Osteocyte (in vitro differentiated cells): ENCODE measurements around the gene KRT7. TPM values are rescaled to one million over a fixed set of nuclear protein-coding genes. Genes with fewer than 3 reads are reported as not detected.

Source experiments
- DNase-seq: peaks from one replicate; pipeline ENCODE4 v3.0.0; 2021; ENCODE audit warnings: mixed read lengths; ENCODE audit not compliant: unreplicated experiment; ENCODE audit errors: extremely low spot score
- H3K27ac Mint-ChIP-seq: one replicate; pipeline ENCODE4 v1.8.0; 2021; ENCODE audit warnings: mild to moderate bottlenecking, mixed read lengths; ENCODE audit not compliant: unreplicated experiment
- H3K27me3 Mint-ChIP-seq: one replicate; pipeline ENCODE4 v1.8.0; 2021; ENCODE audit warnings: mixed read lengths; ENCODE audit not compliant: unreplicated experiment
- H3K36me3 Mint-ChIP-seq: one replicate; pipeline ENCODE4 v1.8.0; 2021; ENCODE audit warnings: mixed read lengths; ENCODE audit not compliant: unreplicated experiment
- H3K4me1 Mint-ChIP-seq: one replicate; pipeline ENCODE4 v1.8.0; 2021; ENCODE audit warnings: mixed read lengths; ENCODE audit not compliant: unreplicated experiment
- H3K4me3 Mint-ChIP-seq: one replicate; pipeline ENCODE4 v1.8.0; 2021; ENCODE audit warnings: mild to moderate bottlenecking, moderate library complexity, mixed read lengths; ENCODE audit not compliant: unreplicated experiment
- H3K9me3 Mint-ChIP-seq: one replicate; pipeline ENCODE4 v1.8.0; 2021; ENCODE audit warnings: mixed read lengths; ENCODE audit not compliant: unreplicated experiment
- CTCF ChIP-seq: fragments of 200-600 bp; sonication (generic); IDR thresholded peaks from 2 replicates; pipeline ENCODE4 v1.5.0; 2021; ENCODE audit warnings: antibody characterized with exemption, mild to moderate bottlenecking, moderate library complexity
- total RNA-seq: library from RNA; stranded (reverse); gene quantifications from 2 replicates; pipeline ENCODE4 v1.2.1, GENCODE V29; 2021

KRT7 gene
- total RNA-seq, 1 donor from 2014 or later: 168 TPM

GRCh38 chr12:52195065-52195730 is 37.8 kb upstream of the KRT7 start:
- DNase-seq: no peak
- Mint-ChIP-seq H3K27ac (peak overlapping the region; percentile 98), H3K9me3 (no peaks in the 10 kb centered on the region), H3K36me3 (no peaks in the 10 kb centered on the region), H3K4me1 (peaks cover 63% of the 10 kb centered on the region), H3K27me3 (no peaks in the 10 kb centered on the region), H3K4me3 (no peak overlapping the region)
- no peak for TF ChIP-seq CTCF

GRCh38 chr12:52197371-52198231 is 35.4 kb upstream of the KRT7 start:
- no peaks in the 10 kb centered on the region for H3K9me3 Mint-ChIP-seq
- no peak overlapping the region for H3K4me3 Mint-ChIP-seq
- DNase-seq: no peak
- H3K4me1 Mint-ChIP-seq: peaks cover 60% of the 10 kb centered on the region
- H3K27me3 Mint-ChIP-seq: no peaks in the 10 kb centered on the region
- H3K27ac Mint-ChIP-seq: no peak overlapping the region
- H3K36me3 Mint-ChIP-seq: no peaks in the 10 kb centered on the region
- TF ChIP-seq CTCF: no peak

GRCh38 chr12:52198454-52199215 is 34.4 kb upstream of the KRT7 start:
- no peak for TF ChIP-seq CTCF
- no peaks in the 10 kb centered on the region for H3K27me3 Mint-ChIP-seq

GRCh38 chr12:52199294-52199919 is 33.6 kb upstream of the KRT7 start:
- peak overlapping the region; percentile 6 for H3K27ac Mint-ChIP-seq
- no peaks in the 10 kb centered on the region for H3K27me3 Mint-ChIP-seq
- H3K9me3 Mint-ChIP-seq: no peaks in the 10 kb centered on the region
- no peak overlapping the region for H3K4me3 Mint-ChIP-seq
- peaks cover 60% of the 10 kb centered on the region for H3K4me1 Mint-ChIP-seq
- DNase-seq: no peak
- TF ChIP-seq CTCF: no peak
- H3K36me3 Mint-ChIP-seq: no peaks in the 10 kb centered on the region

More at GRCh38 chr12:52198454-52199215, 34.4 kb upstream of the KRT7 start:
- peaks cover 60% of the 10 kb centered on the region for H3K4me1 Mint-ChIP-seq
- peak overlapping the region; percentile 6 for H3K27ac Mint-ChIP-seq
- H3K4me3 Mint-ChIP-seq: no peak overlapping the region
- no peaks in the 10 kb centered on the region for H3K9me3 Mint-ChIP-seq
- H3K36me3 Mint-ChIP-seq: no peaks in the 10 kb centered on the region
- no peak for DNase-seq
